Pons (tissue), 1 donor: ENCODE measurements around the gene MET.
"Not testable (repeated sequence)": the region's sequence is repeated elsewhere in the genome, so short reads cannot be mapped to it uniquely, and the experiment has no call there.

ENCODE experiments used
- DNase-seq: peaks from one replicate; pipeline ENCODE4 v3.0.0-alpha.2; 2016; ENCODE audit warnings: low spot score

The MET gene

DNA sequence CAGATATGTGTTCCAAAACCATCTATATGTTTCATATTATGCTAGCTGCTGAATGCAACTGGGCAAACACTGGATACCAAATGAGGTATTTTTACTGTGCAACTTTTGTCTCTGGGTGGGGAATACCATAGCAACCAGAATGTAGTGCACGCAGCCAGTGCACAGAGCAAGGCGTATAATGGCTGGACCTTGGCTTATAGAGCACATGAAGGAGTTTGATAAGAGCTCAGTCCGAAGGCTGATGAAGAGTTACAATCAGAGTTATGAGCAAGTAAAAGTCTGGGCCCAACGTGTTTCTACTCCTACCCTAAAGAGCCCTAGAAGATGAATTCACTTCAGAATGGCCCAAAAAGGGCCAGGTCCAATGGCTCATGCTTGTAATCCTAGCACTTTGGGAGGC lies 82.2 kb downstream of the MET start:
- no peak for DNase-seq

DNA sequence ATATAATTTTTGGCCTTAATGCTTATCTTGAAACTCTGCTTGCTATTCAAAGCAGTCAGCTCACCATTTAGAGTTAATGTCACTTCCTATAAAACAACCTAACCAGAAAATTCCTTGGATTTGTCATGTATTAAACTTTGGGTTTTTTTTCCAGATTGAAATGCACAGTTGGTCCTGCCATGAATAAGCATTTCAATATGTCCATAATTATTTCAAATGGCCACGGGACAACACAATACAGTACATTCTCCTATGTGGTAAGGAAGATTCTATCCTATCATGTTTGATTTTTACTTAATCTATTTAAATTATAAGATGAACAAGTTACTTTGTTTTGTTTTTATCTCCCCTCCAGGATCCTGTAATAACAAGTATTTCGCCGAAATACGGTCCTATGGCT lies 85.3 kb downstream of the MET start:
- DNase-seq, result no peak

- DNase-seq, result not testable (repeated sequence)
Observed at GRCh38 chr7:116759642-116760041, 87.6 kb downstream of the MET start.

- no peak for DNase-seq
Observed at GRCh38 chr7:116762971-116763370, 91.0 kb downstream of the MET start.

GRCh38 chr7:116763647-116764046 lies 91.7 kb downstream of the MET start:
- DNase-seq, result no peak

DNA sequence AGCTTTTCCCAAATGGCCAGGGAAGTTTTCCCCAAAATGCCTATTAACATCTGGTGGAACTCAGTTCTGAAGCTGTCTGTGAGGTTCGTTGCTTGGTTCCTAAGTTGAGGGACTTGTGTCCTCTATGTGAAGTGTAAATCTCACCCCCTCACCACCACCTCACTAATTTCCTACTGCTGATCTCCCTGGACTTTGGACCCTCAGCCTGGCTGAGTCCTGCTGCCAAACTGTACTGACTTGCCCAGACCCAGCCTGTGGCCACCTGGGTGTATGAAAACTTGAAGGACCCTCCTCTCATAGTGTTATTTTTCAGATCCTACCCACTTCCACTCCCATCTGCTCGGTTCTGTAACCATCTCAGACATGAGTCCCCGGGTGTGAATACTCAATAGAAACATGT lies 94.9 kb downstream of the MET start:
- DNase-seq, result no peak

DNA sequence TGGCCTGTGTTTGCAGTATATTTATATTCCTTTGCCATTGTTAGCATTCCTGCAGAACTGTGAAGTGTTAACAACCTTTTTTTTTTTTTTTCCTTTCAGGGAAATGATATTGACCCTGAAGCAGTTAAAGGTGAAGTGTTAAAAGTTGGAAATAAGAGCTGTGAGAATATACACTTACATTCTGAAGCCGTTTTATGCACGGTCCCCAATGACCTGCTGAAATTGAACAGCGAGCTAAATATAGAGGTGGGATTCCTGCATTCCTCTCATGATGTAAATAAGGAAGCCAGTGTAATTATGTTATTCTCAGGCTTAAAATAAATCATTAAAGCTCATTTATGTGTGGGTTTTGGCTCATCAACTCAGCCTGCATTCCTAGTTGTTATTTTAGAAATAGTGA lies 97.5 kb downstream of the MET start:
- DNase-seq, result no peak

DNA sequence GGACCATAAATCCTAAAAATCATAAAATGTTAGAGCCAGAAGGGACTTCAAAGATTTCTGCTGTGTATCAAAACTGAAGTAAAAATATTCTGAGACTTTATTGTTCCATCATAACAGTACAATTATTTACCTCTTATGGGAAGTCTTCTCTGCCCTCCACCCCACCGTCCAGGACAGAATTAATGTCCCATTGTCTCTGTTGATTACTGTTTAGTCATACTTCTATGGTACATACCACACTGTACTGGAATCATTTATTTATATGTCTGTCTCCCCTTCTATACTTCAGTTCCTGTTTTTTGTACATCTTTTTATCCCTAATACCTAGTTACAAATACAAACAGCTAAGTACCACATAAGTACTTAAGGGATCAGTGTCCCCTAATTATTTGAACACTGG lies 98.9 kb downstream of the MET start:
- DNase-seq, result no peak

- DNase-seq, result no peak
Observed at GRCh38 chr7:116771640-116772039, 99.6 kb downstream of the MET start.

- DNase-seq, result no peak
Observed at GRCh38 chr7:116772423-116772863, 100.4 kb downstream of the MET start.

DNA sequence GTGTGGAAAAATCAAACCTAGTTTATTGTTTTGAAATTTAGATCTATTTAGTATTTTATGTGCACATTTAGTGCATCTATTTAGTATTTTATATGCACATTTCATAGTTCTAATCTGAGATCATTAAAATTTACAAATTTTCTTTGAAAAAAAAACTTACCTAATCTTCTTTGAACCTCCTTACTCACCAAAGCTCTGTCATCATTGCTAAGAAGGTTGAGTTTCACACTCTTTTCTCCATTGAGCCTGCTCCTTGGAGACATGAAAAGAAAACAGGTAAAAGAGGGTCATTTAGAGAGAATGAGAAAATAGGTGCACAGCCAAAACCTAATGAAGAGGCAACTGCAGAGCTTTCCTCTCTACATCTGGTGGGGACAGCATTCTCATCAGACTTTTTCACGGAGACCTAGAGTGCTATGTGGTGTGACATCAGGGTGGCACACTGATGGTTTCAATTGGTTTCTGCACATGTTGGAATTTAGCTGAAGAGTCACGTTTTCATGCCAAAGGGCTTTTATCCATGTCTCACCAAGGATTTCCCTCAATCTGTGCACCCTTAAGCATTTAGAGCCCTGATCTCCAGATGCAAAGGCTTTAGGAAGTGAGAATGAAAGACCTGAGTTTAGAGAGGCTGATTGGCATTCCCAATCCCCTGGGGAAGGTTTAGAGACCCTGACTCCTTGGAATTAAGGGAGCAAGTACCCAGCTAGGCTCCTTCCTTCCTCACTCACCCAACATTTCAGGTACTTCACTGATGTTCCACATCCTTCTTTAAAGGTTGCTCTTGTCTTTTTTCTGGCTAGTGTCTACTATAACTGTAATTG lies 101.1 kb downstream of the MET start:
- DNase-seq, result no peak

DNA sequence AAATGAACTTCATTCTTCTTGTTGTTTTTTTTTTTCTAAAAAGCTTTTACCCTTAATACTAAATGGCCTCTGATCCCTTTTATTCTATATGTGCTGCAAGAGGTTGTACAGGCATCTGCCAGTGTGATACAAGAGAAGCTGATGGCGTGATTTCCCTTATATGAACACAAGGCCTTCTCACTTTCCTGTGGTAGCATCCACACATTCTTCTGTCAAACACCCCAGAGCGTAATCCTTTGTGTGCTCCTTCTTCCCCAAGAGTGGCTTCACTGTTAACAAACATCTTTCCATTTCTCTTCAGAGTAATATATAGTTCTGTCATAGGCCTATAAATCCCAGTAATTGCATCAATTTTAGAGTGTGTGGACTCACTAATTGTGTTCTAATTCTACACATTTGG lies 104.0 kb downstream of the MET start:
- DNase-seq, result no peak

- DNase-seq, result no peak
Observed at GRCh38 chr7:116776610-116777289, 104.8 kb downstream of the MET start.

DNA sequence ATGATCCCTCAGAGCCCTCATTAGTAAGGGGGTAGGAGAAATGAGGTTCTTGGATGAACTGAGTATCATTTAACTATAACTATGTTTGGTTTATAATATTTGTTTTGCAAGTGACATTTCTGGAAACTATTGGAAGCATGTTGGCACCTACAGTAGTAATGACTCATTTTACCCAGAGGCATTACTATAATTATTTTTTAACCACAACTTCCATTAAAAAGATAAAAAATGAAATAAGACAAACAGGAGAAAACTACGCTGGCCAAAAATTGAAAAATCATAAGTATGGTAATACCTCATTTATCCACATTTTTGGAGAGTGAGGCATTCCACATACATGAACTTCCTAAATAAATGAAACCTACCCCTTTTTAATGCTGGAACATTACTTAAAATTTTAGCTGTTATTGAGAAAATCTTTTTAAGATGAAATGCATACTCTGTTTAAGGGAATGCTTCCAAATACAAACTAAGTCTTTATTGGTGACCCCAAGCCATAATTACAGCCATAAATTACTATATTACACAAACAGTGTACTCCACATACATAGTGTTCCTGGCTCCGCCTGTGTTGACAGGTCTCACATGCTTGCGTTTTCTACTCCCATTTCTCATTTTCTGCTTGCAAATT lies 105.8 kb downstream of the MET start:
- DNase-seq, result no peak

GRCh38 chr7:116779216-116779615 lies 107.2 kb downstream of the MET start:
- DNase-seq, result no peak

- DNase-seq, result no peak
Observed at GRCh38 chr7:116779931-116780330, 107.9 kb downstream of the MET start.

DNA sequence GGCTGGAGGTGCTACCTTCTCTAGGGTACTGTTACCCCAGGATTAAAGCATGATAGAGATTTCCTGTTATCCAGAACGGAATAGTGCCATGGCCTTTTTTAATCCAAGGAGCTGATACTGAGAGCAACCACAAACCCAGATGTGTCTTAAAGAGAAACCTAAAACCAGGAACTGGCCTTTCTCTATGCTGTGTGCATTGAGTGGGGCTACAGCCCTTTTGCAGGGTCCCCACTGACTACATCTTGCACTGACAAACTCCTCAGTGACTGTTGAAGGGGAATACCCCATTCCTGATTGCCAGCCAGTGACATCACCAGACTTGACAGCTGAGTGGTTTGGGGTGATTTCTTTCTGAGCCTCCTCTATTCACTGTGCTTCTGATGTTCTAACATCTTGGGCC lies 108.5 kb downstream of the MET start:
- DNase-seq, result no peak

GRCh38 chr7:116780966-116781365 lies 109.0 kb downstream of the MET start:
- DNase-seq, result no peak

GRCh38 chr7:116781584-116781983 lies 109.6 kb downstream of the MET start:
- DNase-seq, result no peak

GRCh38 chr7:116782177-116782711 lies 110.2 kb downstream of the MET start:
- no peak for DNase-seq

DNA sequence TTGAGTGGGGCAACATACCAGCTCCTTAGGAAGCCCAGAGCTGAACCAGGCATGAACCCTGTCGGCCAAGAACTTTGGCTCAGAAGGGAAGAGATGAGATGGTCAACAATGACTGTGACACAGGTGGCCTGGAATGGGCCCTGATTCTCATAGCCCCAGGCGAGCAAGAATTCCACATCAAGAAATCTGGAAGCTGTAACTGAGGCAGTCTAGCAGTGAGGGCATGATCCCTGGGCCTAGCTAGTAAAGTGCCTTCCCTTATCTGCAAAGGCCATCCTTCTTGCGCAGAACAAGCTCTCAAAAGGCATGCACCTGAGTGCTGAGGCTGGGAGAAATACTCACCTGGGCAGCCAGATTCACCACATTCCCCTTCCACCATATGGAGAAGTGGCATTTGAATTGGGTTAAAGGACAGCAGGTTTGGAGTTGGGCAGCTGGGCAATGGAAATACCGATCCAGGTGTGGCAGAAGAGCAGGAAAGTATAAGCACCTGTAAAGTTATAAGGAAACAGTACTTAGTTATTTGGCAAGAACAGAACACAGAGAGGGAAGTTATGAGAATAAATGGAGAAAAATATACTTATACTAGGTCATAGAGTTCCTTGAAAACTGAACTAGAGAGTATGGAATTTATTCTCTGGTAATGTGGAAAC lies 111.8 kb downstream of the MET start:
- no peak for DNase-seq

GRCh38 chr7:116784647-116785046 lies 112.7 kb downstream of the MET start:
- no peak for DNase-seq
